GM21390 (cell line): Measurements from ENCODE around the gene SET.
"Not testable (repeated sequence)": the region's sequence is repeated elsewhere in the genome, so short reads cannot be mapped to it uniquely, and the experiment has no call there.

Source experiments
- ATAC-seq: cut with Tn5 transposase; IDR thresholded peaks from one replicate; pipeline ENCODE4 v1.9.1; 2021; ENCODE audit not compliant: unreplicated experiment

SET gene

GRCh38 chr9:128688501-128689292, at the start of gene SET:
Gene SET, plus strand, starts transcription at chr9:128689222. Its CDS starts 361 bp downstream, at chr9:128689583.
- peak; percentile 62 for ATAC-seq

- ATAC-seq = no peak
Observed at GRCh38 chr9:128640603-128641002, 48.4 kb upstream of the SET start.

GRCh38 chr9:128642675-128643245, 46.3 kb upstream of the SET start:
- ATAC-seq = no peak

GRCh38 chr9:128643519-128644300, 45.3 kb upstream of the SET start:
- peak; percentile 66 for ATAC-seq

- ATAC-seq = not testable (repeated sequence)
Observed at GRCh38 chr9:128648206-128648605, 40.8 kb upstream of the SET start.

GRCh38 chr9:128651798-128652197, 37.2 kb upstream of the SET start:
- ATAC-seq = no peak

GRCh38 chr9:128653908-128654307, 35.1 kb upstream of the SET start:
- ATAC-seq = no peak

GRCh38 chr9:128654481-128654880, 34.5 kb upstream of the SET start:
- ATAC-seq = no peak

- ATAC-seq = peak; percentile 73
Observed at GRCh38 chr9:128656416-128657343, 32.3 kb upstream of the SET start, which contains the start of gene DYNC2I2. Gene DYNC2I2, minus strand, starts transcription at chr9:128656847. Its CDS starts 121 bp downstream, at chr9:128656726.

GRCh38 chr9:128657344-128657704, 31.7 kb upstream of the SET start:
- no peak for ATAC-seq

DNA sequence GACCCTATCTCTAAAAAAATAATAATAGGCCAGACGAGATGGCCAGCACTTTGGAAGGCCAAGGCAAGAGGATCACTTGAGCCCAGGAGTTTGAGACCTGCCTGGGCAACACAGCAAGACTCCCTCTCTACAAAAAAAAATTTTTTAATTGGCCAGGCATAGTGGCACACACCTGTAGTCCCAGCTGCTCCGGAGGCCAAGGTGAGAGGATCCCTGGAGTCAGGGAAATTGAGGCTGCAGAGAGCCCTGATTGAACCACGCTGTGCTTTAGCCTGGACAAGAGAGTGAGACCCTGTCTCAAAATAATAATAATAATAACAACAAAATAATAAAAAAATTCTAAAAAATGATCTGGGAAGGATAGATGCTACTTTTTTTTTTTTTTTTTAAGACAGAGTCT, 31.2 kb upstream of the SET start:
- no peak for ATAC-seq

DNA sequence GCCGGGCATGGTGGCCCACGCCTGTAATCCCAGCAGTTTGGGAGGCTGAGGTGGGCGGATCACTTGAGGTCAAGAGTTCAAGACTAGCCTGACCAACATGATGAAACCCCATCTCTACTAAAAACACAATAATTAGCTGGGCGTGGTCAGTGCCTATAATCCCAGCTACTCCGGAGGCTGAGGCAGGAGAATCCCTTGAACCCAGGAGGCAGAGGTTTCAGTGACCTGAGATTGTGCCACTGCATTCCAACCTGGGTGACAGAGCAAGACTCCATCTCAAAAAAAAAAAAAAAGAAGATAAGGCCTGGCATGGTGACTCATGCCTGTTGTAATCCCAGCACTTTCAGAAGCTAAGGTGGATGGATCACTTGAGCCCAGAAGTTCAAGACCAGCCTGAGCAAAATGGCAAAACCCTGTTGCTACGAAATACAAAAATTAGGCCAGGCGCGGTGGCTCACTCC, 22.5 kb upstream of the SET start:
- ATAC-seq = not testable (repeated sequence)

- ATAC-seq = no peak
Observed at GRCh38 chr9:128669786-128670185, 19.2 kb upstream of the SET start.

- no peak for ATAC-seq
Observed at GRCh38 chr9:128675382-128675781, 13.6 kb upstream of the SET start.

DNA sequence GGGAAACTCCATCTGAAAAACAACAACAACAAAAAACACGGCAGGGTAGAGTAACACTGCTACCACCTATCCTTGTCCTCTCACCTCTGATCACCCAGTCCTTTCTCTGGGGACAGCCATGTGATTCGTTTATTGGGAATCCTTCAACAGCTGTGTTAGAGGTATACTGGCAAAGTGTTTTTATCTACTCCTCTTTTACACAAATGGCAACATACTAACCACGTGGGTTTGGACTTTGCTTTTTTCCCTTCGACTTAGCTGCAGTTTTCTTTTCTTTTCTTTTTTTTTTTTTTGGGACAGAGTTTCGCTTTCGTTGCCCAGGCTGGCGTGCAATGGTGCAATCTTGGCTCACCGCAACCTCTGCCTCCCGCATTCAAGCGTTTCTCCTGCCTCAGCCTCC, 11.2 kb upstream of the SET start:
- ATAC-seq = no peak

- ATAC-seq = no peak
Observed at GRCh38 chr9:128683340-128684064, 5.5 kb upstream of the SET start.

GRCh38 chr9:128684065-128684324, 5.0 kb upstream of the SET start:
- no peak for ATAC-seq

- peak; percentile 36 for ATAC-seq
Observed at GRCh38 chr9:128684325-128685199, 4.5 kb upstream of the SET start.
